GM12878 (cell line): ENCODE data around the gene NTN3. TPM values are rescaled to one million over a fixed set of nuclear protein-coding genes. Genes with fewer than 3 reads are reported as not detected.

ENCODE experiments used
- ATAC-seq: fragments of 200-7000 bp; cut with Tn5 transposase; 3 replicates; pipeline ENCODE4 v1.9.1; 2020; ENCODE audit warnings: mild to moderate bottlenecking, moderate library complexity
- BruUV-seq: library from RNA; stranded (reverse); fragments of 400-500 nt; replicated peaks from 2 replicates; lab custom pipeline; 2021; lab: Mats Ljungman, UMichigan
- CTCF ChIA-PET: fragments of 300-600 bp; sonication (Branson Sonifier 250); formaldehyde crosslinking; extraction: SDS; loops from one replicate; lab custom pipeline; 2021; ENCODE audit warnings: inconsistent platforms; lab: Yijun Ruan, JAX
- POLR2A ChIA-PET: fragments of 350-600 bp; formaldehyde crosslinking; extraction: SDS; loops from one replicate; lab custom pipeline; 2021; ENCODE audit warnings: inconsistent platforms; lab: Charles Lee
- RAD21 ChIA-PET: fragments of 300-600 bp; sonication (Branson Sonifier 250); formaldehyde crosslinking; loops from one replicate; lab custom pipeline; 2023; ENCODE audit warnings: antibody characterized with exemption; ENCODE audit not compliant: unreplicated experiment; lab: Charles Lee
- SMC1A ChIA-PET: fragments of 300-600 bp; sonication (Branson Sonifier 250); formaldehyde crosslinking; loops from one replicate; lab custom pipeline; 2023; ENCODE audit not compliant: unreplicated experiment, uncharacterized antibody; lab: Charles Lee
- DNase-seq: peaks from one replicate; pipeline ENCODE4 v3.0.0-alpha.2; 2011; ENCODE audit warnings: low read depth, low spot score
- FAIRE-seq: peaks from 3 replicates; lab custom pipeline; 2011; peaks lifted over from hg19 to GRCh38; lab: Jason Lieb, UNC
- H2AFZ ChIP-seq: 2 replicates; pipeline ENCODE4 v1.6.0; 2011; ENCODE audit warnings: low read depth, low read length, control low read depth; ENCODE audit not compliant: control insufficient read depth
- H3K27ac ChIP-seq: 2 replicates; pipeline ENCODE4 v1.5.1; 2011; ENCODE audit warnings: control low read depth; ENCODE audit not compliant: control insufficient read depth, insufficient read depth
- H3K27me3 ChIP-seq, 2 experiments: replicated peaks in 1 of 2; 2 replicates each; pipeline versions ENCODE4 v1.6.0 to v1.6.1; 2011; ENCODE audit warnings: low read length in 1 of 2; ENCODE audit not compliant: control insufficient read depth in 2 of 2, insufficient read depth in 2 of 2
- H3K36me3 ChIP-seq, 2 experiments: 2 replicates each; pipeline ENCODE4 v1.5.1; 2011; ENCODE audit warnings: low read length in 1 of 2; ENCODE audit not compliant: control insufficient read depth in 2 of 2, insufficient read depth in 2 of 2
- H3K4me1 ChIP-seq: 2 replicates; pipeline ENCODE4 v1.6.1; 2011; ENCODE audit warnings: mild to moderate bottlenecking, low read length, moderate library complexity, mixed read lengths; ENCODE audit not compliant: control insufficient read depth, insufficient read depth
- H3K4me2 ChIP-seq: 2 replicates; pipeline ENCODE4 v1.6.0; 2011; ENCODE audit warnings: control low read depth; ENCODE audit not compliant: control insufficient read depth, insufficient read depth
- H3K4me3 ChIP-seq: fragments of 200-600 bp; sonication (generic); 2 replicates; pipeline ENCODE4 v1.5.1; 2016
- H3K79me2 ChIP-seq: 2 replicates; pipeline ENCODE4 v1.6.0; 2011; ENCODE audit warnings: low read length; ENCODE audit not compliant: control insufficient read depth, insufficient read depth
- H3K9ac ChIP-seq: 2 replicates; pipeline ENCODE4 v1.8.0; 2011; ENCODE audit warnings: low read length, control low read depth, mixed read lengths; ENCODE audit not compliant: control insufficient read depth, insufficient read depth
- H3K9me3 ChIP-seq: replicated peaks from 3 replicates; pipeline ENCODE4 v1.5.1; 2011; ENCODE audit warnings: mild to moderate bottlenecking, low read length; ENCODE audit not compliant: control insufficient read depth, insufficient read depth
- H4K20me1 ChIP-seq: 2 replicates; pipeline ENCODE4 v1.6.0; 2011; ENCODE audit not compliant: control insufficient read depth, insufficient read depth
- CTCF ChIP-seq, 3 experiments: IDR thresholded peaks in 2 of 3; conservative IDR thresholded peaks in 1 of 3; 2 replicates each; pipeline ENCODE4 v1.5.1; 2011; ENCODE audit warnings: low read depth in 3 of 3, low read length in 3 of 3, mild to moderate bottlenecking in 3 of 3, control low read depth in 2 of 3, moderate library complexity in 2 of 3, inconsistent platforms in 1 of 3, mixed read lengths in 1 of 3; ENCODE audit not compliant: control insufficient read depth in 2 of 3, insufficient read depth in 1 of 3; ENCODE audit errors: extremely low read depth in 1 of 3
- E4F1 ChIP-seq: fragments of 450-650 bp; IDR thresholded peaks from 2 replicates; pipeline ENCODE4 v1.6.1; 2018; ENCODE audit warnings: borderline replicate concordance, mild to moderate bottlenecking; ENCODE audit not compliant: partially characterized antibody
- PBX3 ChIP-seq: IDR thresholded peaks from 2 replicates; pipeline ENCODE4 v1.6.1; 2011; ENCODE audit warnings: mild to moderate bottlenecking, low read depth, low read length, moderate library complexity; ENCODE audit not compliant: insufficient replicate concordance
- POLR2A ChIP-seq: IDR thresholded peaks from 2 replicates; pipeline ENCODE4 v1.6.1; 2011; ENCODE audit warnings: low read depth, mild to moderate bottlenecking, low read length
- SMC3 ChIP-seq: IDR thresholded peaks from 2 replicates; pipeline ENCODE4 v1.6.1; 2011; ENCODE audit warnings: low read length, improper control_type of control experiment, borderline replicate concordance
- WGBS: methylation state at CpG from one replicate; pipeline ENCODE4 v1.1.6; 2016; ENCODE audit warnings: low lambda C conversion rate; ENCODE audit not compliant: insufficient replicate concordance, insufficient coverage; ENCODE audit errors: missing lambda C conversion rate; 5-methylcytosine and 5-hydroxymethylcytosine counted together
- in situ Hi-C: fragments of 300-500 bp; cut with MboI; formaldehyde crosslinking; loops from 9 replicates; pipeline ENCODE4 v1.14.3; 2018; ENCODE audit warnings: mixed read lengths
- intact Hi-C: fragments of 100-400 bp; cut with micrococcal nuclease; formaldehyde crosslinking; loops from one replicate; pipeline ENCODE4 v1.14.2; 2022; ENCODE audit not compliant: unreplicated experiment
- polyA plus RNA-seq, 11 experiments: library from polyadenylated mRNA; depleted of rRNA in 4 of 11; unstranded in 6 of 11; stranded (reverse) in 5 of 11; fragments of >200 nt; fragmentation: Nextera tagmentation in 4 of 11; fragmentation: Illumina TruSeq in 1 of 11; extraction: Ambion mirVana in 4 of 11; extraction: Trizol in 1 of 11; gene quantifications; 1 replicate in 1 of 11; 2 replicates in 10 of 11; pipeline versions ENCODE4 v1.2.1 to v1.2.3, GENCODE V29; 2011 to 2016; ENCODE audit warnings: inconsistent platforms in 2 of 11, missing spikeins in 2 of 11, low read depth in 1 of 11
- total RNA-seq, 4 experiments: library from RNA; depleted of rRNA in 3 of 4; stranded (reverse); fragments of >200 nt in 3 of 4; fragmentation: Illumina TruSeq in 1 of 4; extraction: Trizol in 1 of 4; gene quantifications; 2 replicates each; pipeline versions ENCODE4 v1.2.1 to v1.2.3, GENCODE V29; 2013 to 2021

The NTN3 gene
- total and polyA plus RNA-seq, 10 of the 15 experiments (the other 5 are each of a cell fraction or from before 2014, with no cell fraction given), result 0.04 TPM; not detected in 9

GRCh38 chr16:2427526-2427925 is 43.6 kb upstream of the NTN3 start (continued):
- no peak for TF ChIP-seq PBX3

GRCh38 chr16:2428051-2428783 is 42.9 kb upstream of the NTN3 start:
- Histone ChIP-seq H3K9ac (peak overlapping the region; percentile 70), H4K20me1 (no peaks in the 10 kb centered on the region), H3K4me1 (peaks cover 6% of the 10 kb centered on the region), H3K4me3 (peak overlapping the region; percentile 84), H3K79me2 (peaks cover 28% of the 10 kb centered on the region), H3K27me3 (no peaks in the 10 kb centered on the region), H3K4me2 (peak overlapping the region; percentile 62), H2AFZ (peak overlapping the region; percentile 99), H3K27ac (peak overlapping the region; percentile 82), H3K36me3 (peaks cover 10 to 11% of the 10 kb centered on the region in 2 experiments; a peak in 3 of 4 replicates), H3K9me3 (no peaks in the 10 kb centered on the region)
- 40% methylated on average over 28 of the region's 28 CpGs for WGBS
- SMC1A ChIA-PET, result interaction anchor here (0.8 kb wide), 1 partner anchor 60 kb away, joined by 3 read pairs; no protein-coding TSS in a partner anchor
- POLR2A ChIA-PET, result interaction anchor here (0.9 to 2.3 kb wide), 4 partner anchors 14 to 177 kb away, joined by 3 to 9 read pairs (median 3); partner anchors contain the start of gene ECI1
- FAIRE-seq, result peak; percentile 27
- BruUV-seq, result TSS peak; percentile 94
- RAD21 ChIA-PET, result interaction anchor here (2.5 kb wide), 1 partner anchor 46 kb away, joined by 8 read pairs; the partner anchor contains the start of gene TBC1D24
- CTCF ChIA-PET, result interaction anchor here (0.9 to 4.2 kb wide), 6 partner anchors 11 to 176 kb away, joined by 3 to 20 read pairs (median 5); partner anchors contain the start of gene ECI1
- in situ Hi-C loops (no loop called here), intact Hi-C loops (no loop called here)
- no peak for DNase-seq
- TF ChIP-seq SMC3 (peak; percentile 3; the same call in 1 of the 2 replicates), CTCF (IDR thresholded peaks at IDR 0.05 in 2 of 3, conservative IDR thresholded peaks at IDR 0.05 in 1 of 3; ENCODE audit: control insufficient read depth in 2 of 3, extremely low read depth in 1 of 3, insufficient read depth in 1 of 3, low read depth in 3 of 3, low read length in 3 of 3) (peak; percentile 26 to 31 (median 28); a peak in 5 of 6 replicates), E4F1 (no peak), POLR2A (peak; percentile 9; the same call in 1 of the 2 replicates)
- ATAC-seq, result peak; percentile 35
